ENCODE results near the gene ASGR2.
"Not testable (repeated sequence)": the region's sequence is repeated elsewhere in the genome, so short reads cannot be mapped to it uniquely, and the experiment has no call there.

The ASGR2 gene

GRCh38 chr17:7114241-7114874 lies at the start of gene ASGR2:
TSS of gene ASGR2 (minus strand) at chr17:7114822. CDS start at chr17:7114240, 582 bp downstream.
- no peak for DNase-seq

GRCh38 chr17:7159571-7159970 lies 44.9 kb upstream of the ASGR2 start:
- DNase-seq = not testable (repeated sequence)

GRCh38 chr17:7158424-7158823 lies 43.8 kb upstream of the ASGR2 start:
- DNase-seq = not testable (repeated sequence)

GRCh38 chr17:7156342-7156940 lies 41.8 kb upstream of the ASGR2 start:
- DNase-seq = no peak

GRCh38 chr17:7147772-7148171 lies 33.1 kb upstream of the ASGR2 start:
- no peak for DNase-seq

GRCh38 chr17:7146115-7146514 lies 31.5 kb upstream of the ASGR2 start:
- DNase-seq = no peak

GRCh38 chr17:7144213-7144612 lies 29.6 kb upstream of the ASGR2 start:
- DNase-seq = no peak

GRCh38 chr17:7141824-7142223 lies 27.2 kb upstream of the ASGR2 start:
- DNase-seq = no peak

- DNase-seq = no peak
These were observed 24.8 kb upstream of the ASGR2 start for GRCh38 chr17:7139400-7139799.

GRCh38 chr17:7138800-7139381 lies 24.3 kb upstream of the ASGR2 start:
- no peak for DNase-seq

GRCh38 chr17:7137171-7137943 lies 22.7 kb upstream of the ASGR2 start:
- no peak for DNase-seq

GRCh38 chr17:7136266-7136877 lies 21.8 kb upstream of the ASGR2 start:
- peak; percentile 12 to 53 for DNase-seq

- DNase-seq = no peak
These were observed 19.3 kb upstream of the ASGR2 start for GRCh38 chr17:7133916-7134315.

- no peak for DNase-seq
These were observed 18.8 kb upstream of the ASGR2 start for GRCh38 chr17:7133424-7133823.

GRCh38 chr17:7132511-7133094 lies 18.0 kb upstream of the ASGR2 start:
- no peak for DNase-seq

- no peak for DNase-seq
These were observed 16.8 kb upstream of the ASGR2 start for GRCh38 chr17:7131423-7131791.

GRCh38 chr17:7130621-7131422 lies 16.2 kb upstream of the ASGR2 start:
- DNase-seq = no peak

- no peak for DNase-seq
These were observed 14.7 kb upstream of the ASGR2 start for GRCh38 chr17:7129311-7129710.

- no peak for DNase-seq
These were observed 13.5 kb upstream of the ASGR2 start for GRCh38 chr17:7128160-7128559.

GRCh38 chr17:7127501-7127900 lies 12.9 kb upstream of the ASGR2 start:
- DNase-seq = not testable (repeated sequence)

- DNase-seq = not testable (repeated sequence)
These were observed 11.8 kb upstream of the ASGR2 start for GRCh38 chr17:7126386-7126785.

- DNase-seq = no peak
These were observed 10.3 kb upstream of the ASGR2 start for GRCh38 chr17:7124923-7125322.

All from SW 1271 (cell line).